Measurements from ENCODE around the gene CRYM. TPM values are rescaled to one million over a fixed set of nuclear protein-coding genes. Genes with fewer than 3 reads are reported as not detected.

The CRYM gene
- total and polyA plus RNA-seq, 4 donors: 2.3 to 7.8 (median 7.0) TPM

DNA sequence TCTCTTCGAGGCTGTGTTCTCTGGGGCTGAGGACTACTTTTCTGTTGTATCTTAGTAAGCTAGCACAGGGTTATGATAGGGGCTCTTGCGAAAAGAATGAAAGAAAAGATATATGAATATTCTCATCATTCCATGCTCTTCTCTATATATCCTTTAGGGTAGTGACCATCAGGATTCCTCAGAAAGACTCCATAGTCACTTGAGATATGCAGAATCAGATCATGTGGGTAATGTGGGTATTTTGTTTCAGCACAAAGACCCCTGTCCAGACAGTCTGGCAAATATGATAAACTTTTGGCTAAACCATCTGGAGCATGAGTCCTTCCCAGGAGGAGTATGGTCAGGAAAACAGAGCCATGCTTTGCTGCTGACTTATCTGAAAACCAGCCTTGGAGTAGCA is 21.5 kb downstream of the CRYM start:
- H3K4me1 ChIP-seq (ENCODE audit: control insufficient read depth in 4 of 4, insufficient read depth in 4 of 4, low read length in 3 of 4): peaks cover 7 to 18% (median 16%) of the 10 kb centered on the region in 4 donors
- no peak for DNase-seq (ENCODE audit: low spot score)
- no peak overlapping the region for H3K4me3 ChIP-seq (ENCODE audit: low read depth in 1 of 3, low read length in 3 of 3)
- TF ChIP-seq, protein P1, sequence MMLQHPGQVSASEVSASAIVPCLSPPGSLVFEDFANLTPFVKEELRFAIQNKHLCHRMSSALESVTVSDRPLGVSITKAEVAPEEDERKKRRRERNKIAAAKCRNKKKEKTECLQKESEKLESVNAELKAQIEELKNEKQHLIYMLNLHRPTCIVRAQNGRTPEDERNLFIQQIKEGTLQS (IDR thresholded peaks at IDR 0.05): no peak
- TF ChIP-seq SP1 (IDR thresholded peaks at IDR 0.05) (no peak), FOXA2 (IDR thresholded peaks at IDR 0.05) (no peak), TAF1 (conservative IDR thresholded peaks at IDR 0.05) (no peak), EGR1 (IDR thresholded peaks at IDR 0.05; ENCODE audit: low read depth in 2 of 2) (no peak)
- TF ChIP-seq, protein P2, sequence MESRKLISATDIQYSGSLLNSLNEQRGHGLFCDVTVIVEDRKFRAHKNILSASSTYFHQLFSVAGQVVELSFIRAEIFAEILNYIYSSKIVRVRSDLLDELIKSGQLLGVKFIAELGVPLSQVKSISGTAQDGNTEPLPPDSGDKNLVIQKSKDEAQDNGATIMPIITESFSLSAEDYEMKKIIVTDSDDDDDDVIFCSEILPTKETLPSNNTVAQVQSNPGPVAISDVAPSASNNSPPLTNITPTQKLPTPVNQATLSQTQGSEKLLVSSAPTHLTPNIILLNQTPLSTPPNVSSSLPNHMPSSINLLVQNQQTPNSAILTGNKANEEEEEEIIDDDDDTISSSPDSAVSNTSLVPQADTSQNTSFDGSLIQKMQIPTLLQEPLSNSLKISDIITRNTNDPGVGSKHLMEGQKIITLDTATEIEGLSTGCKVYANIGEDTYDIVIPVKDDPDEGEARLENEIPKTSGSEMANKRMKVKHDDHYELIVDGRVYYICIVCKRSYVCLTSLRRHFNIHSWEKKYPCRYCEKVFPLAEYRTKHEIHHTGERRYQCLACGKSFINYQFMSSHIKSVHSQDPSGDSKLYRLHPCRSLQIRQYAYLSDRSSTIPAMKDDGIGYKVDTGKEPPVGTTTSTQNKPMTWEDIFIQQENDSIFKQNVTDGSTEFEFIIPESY (IDR thresholded peaks at IDR 0.05): no peak
- H3K36me3 ChIP-seq (ENCODE audit: control insufficient read depth in 4 of 4, insufficient read depth in 3 of 4, low read depth in 1 of 4, low read length in 3 of 4): peaks cover 0 to 3% (median under 1%) of the 10 kb centered on the region in 4 donors
- H3K9ac ChIP-seq (ENCODE audit: low read depth in 1 of 2, low read length in 2 of 2): no peak overlapping the region
- WGBS: 95% methylated on average over 2 of the region's 2 CpGs
- no peaks in the 10 kb centered on the region for H3K27me3 ChIP-seq (ENCODE audit: control insufficient read depth in 4 of 4, insufficient read depth in 4 of 4, low read length in 3 of 4)
- H3K27ac ChIP-seq (ENCODE audit: low read depth in 1 of 2, low read length in 2 of 2): no peak overlapping the region
- no peaks in the 10 kb centered on the region for H3K9me3 ChIP-seq (ENCODE audit: control insufficient read depth in 4 of 4, low read length in 3 of 4)

DNA sequence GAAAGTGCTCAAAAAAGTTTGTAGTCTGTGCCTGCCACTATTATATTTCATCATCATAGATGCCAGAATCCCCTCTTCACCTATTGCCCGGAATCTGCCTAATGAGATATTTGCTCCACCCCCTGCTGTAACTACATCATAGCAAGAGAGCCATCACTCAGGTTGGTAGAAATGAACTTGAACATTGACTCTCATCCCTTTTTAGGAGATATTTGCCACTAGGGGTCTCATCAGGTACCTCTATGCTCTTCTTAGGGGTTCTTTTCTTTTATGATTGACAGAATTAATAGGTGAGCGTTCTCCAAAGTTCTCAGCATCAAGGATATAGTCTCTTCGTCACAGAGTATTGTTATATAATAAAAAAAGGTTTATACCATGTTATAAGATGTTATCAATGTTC is 24.6 kb downstream of the CRYM start:
- Histone ChIP-seq H3K4me3 (ENCODE audit: low read depth in 1 of 3, low read length in 3 of 3) (no peak overlapping the region), H3K4me1 (ENCODE audit: control insufficient read depth in 4 of 4, insufficient read depth in 4 of 4, low read length in 3 of 4) (no peaks in the 10 kb centered on the region), H3K9me3 (ENCODE audit: control insufficient read depth in 4 of 4, low read length in 3 of 4) (no peaks in the 10 kb centered on the region), H3K27ac (ENCODE audit: low read depth in 1 of 2, low read length in 2 of 2) (no peak overlapping the region), H3K36me3 (ENCODE audit: control insufficient read depth in 4 of 4, insufficient read depth in 3 of 4, low read depth in 1 of 4, low read length in 3 of 4) (peaks cover 0 to 18% (median 9%) of the 10 kb centered on the region in 4 donors), H3K9ac (ENCODE audit: low read depth in 1 of 2, low read length in 2 of 2) (no peak overlapping the region), H3K27me3 (ENCODE audit: control insufficient read depth in 4 of 4, insufficient read depth in 4 of 4, low read length in 3 of 4) (no peaks in the 10 kb centered on the region)
- 93% methylated on average over 3 of the region's 3 CpGs for WGBS
- DNase-seq (ENCODE audit: low spot score): no peak
- TF ChIP-seq HNF4A (conservative IDR thresholded peaks at IDR 0.05): no peak
- TF ChIP-seq, protein P1 (IDR thresholded peaks at IDR 0.05): no peak
- TF ChIP-seq HNF4G (IDR thresholded peaks at IDR 0.05): no peak
- TF ChIP-seq, protein P3, sequence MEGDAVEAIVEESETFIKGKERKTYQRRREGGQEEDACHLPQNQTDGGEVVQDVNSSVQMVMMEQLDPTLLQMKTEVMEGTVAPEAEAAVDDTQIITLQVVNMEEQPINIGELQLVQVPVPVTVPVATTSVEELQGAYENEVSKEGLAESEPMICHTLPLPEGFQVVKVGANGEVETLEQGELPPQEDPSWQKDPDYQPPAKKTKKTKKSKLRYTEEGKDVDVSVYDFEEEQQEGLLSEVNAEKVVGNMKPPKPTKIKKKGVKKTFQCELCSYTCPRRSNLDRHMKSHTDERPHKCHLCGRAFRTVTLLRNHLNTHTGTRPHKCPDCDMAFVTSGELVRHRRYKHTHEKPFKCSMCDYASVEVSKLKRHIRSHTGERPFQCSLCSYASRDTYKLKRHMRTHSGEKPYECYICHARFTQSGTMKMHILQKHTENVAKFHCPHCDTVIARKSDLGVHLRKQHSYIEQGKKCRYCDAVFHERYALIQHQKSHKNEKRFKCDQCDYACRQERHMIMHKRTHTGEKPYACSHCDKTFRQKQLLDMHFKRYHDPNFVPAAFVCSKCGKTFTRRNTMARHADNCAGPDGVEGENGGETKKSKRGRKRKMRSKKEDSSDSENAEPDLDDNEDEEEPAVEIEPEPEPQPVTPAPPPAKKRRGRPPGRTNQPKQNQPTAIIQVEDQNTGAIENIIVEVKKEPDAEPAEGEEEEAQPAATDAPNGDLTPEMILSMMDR (IDR thresholded peaks at IDR 0.05; ENCODE audit: low read depth, low read length, missing input control): no peak
- no peak for TF ChIP-seq RXRA (IDR thresholded peaks at IDR 0.05)
- TF ChIP-seq, protein P2 (IDR thresholded peaks at IDR 0.05): no peak
- no peak for TF ChIP-seq FOXA1 (IDR thresholded peaks at IDR 0.05)

All from liver (tissue), 9 donors.